ENCODE data around the gene CAMTA1.

CAMTA1 gene

GRCh38 chr1:7674972-7675371 lies 889.7 kb downstream of the CAMTA1 start:
- POLR2A ChIA-PET: no interaction called here
- DNase-seq (ENCODE audit: extremely low spot score): no peak
- TF ChIP-seq ARNT (IDR thresholded peaks at IDR 0.05) (no peak), ZNF384 (IDR thresholded peaks at IDR 0.05) (no peak), SP1 (IDR thresholded peaks at IDR 0.05) (no peak), ELF4 (IDR thresholded peaks at IDR 0.05) (no peak), BHLHE40 (IDR thresholded peaks at IDR 0.05; ENCODE audit: borderline replicate concordance) (no peak), SUZ12 (IDR thresholded peaks at IDR 0.05) (no peak), TARDBP (IDR thresholded peaks at IDR 0.05) (no peak), FOXK2 (IDR thresholded peaks at IDR 0.05) (no peak), HDGF (IDR thresholded peaks at IDR 0.05; ENCODE audit: borderline replicate concordance) (no peak), FOXA1 (IDR thresholded peaks at IDR 0.05) (no peak), CTBP1 (IDR thresholded peaks at IDR 0.05; ENCODE audit: borderline replicate concordance) (no peak)
- TF ChIP-seq, protein P1, sequence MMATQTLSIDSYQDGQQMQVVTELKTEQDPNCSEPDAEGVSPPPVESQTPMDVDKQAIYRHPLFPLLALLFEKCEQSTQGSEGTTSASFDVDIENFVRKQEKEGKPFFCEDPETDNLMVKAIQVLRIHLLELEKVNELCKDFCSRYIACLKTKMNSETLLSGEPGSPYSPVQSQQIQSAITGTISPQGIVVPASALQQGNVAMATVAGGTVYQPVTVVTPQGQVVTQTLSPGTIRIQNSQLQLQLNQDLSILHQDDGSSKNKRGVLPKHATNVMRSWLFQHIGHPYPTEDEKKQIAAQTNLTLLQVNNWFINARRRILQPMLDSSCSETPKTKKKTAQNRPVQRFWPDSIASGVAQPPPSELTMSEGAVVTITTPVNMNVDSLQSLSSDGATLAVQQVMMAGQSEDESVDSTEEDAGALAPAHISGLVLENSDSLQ (IDR thresholded peaks at IDR 0.05): no peak
- CTCF ChIA-PET: interaction anchor here (1.6 kb wide), 1 partner anchor 78 kb away, joined by 7 read pairs; no protein-coding TSS in a partner anchor

- no peak for DNase-seq (ENCODE audit: extremely low spot score)
- CTCF ChIA-PET: no interaction called here
- POLR2A ChIA-PET: no interaction called here
- TF ChIP-seq FOXM1 (IDR thresholded peaks at IDR 0.05; ENCODE audit: borderline replicate concordance): no peak
These were observed 890.4 kb downstream of the CAMTA1 start for GRCh38 chr1:7675431-7676273.

- CTCF ChIA-PET: no interaction called here
- POLR2A ChIA-PET: no interaction called here
- no peak for DNase-seq (ENCODE audit: extremely low spot score)
- TF ChIP-seq FOXA1 (IDR thresholded peaks at IDR 0.05) (no peak), HDGF (IDR thresholded peaks at IDR 0.05; ENCODE audit: borderline replicate concordance) (no peak), CTBP1 (IDR thresholded peaks at IDR 0.05; ENCODE audit: borderline replicate concordance) (no peak), NFRKB (IDR thresholded peaks at IDR 0.05) (no peak), FOXK2 (IDR thresholded peaks at IDR 0.05) (no peak), LEF1 (IDR thresholded peaks at IDR 0.05; ENCODE audit: borderline replicate concordance) (no peak), BHLHE40 (IDR thresholded peaks at IDR 0.05; ENCODE audit: borderline replicate concordance) (no peak), FOXM1 (IDR thresholded peaks at IDR 0.05; ENCODE audit: borderline replicate concordance) (no peak), TARDBP (IDR thresholded peaks at IDR 0.05) (no peak), L3MBTL2 (conservative IDR thresholded peaks at IDR 0.05) (no peak), ZNF384 (IDR thresholded peaks at IDR 0.05) (no peak), ARNT (IDR thresholded peaks at IDR 0.05) (no peak)
- TF ChIP-seq, protein P1 (IDR thresholded peaks at IDR 0.05): no peak
These were observed 891.2 kb downstream of the CAMTA1 start for GRCh38 chr1:7676274-7676945.

DNA sequence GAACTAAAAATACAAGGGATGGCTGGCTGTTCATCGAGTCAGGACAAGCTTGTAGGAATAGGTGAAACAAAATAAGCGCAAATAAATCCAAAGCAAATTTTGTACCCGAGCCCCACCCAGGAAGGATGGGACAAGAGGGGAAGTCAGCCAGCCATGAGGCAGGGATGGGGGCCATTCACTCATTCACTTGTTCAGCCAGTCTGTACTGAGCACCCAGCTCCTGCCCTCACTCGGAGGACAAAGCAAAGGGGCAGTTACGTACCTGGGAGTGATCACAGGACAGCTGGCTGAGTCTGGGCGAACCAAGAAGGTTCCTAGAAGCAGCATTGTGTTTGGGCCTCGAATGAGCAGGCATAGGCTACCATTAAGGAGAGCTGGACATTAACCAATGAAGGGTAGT lies 891.9 kb downstream of the CAMTA1 start:
- ChIA-PET POLR2A (no interaction called here), CTCF (no interaction called here)
- no peak for DNase-seq (ENCODE audit: extremely low spot score)
- TF ChIP-seq SUZ12 (IDR thresholded peaks at IDR 0.05) (no peak), SP1 (IDR thresholded peaks at IDR 0.05) (no peak), ZNF384 (IDR thresholded peaks at IDR 0.05) (no peak), L3MBTL2 (conservative IDR thresholded peaks at IDR 0.05) (no peak), FOXM1 (IDR thresholded peaks at IDR 0.05; ENCODE audit: borderline replicate concordance) (no peak)

- TF ChIP-seq TARDBP (IDR thresholded peaks at IDR 0.05) (no peak), FOXA1 (IDR thresholded peaks at IDR 0.05) (no peak), FOXM1 (IDR thresholded peaks at IDR 0.05; ENCODE audit: borderline replicate concordance) (no peak), L3MBTL2 (conservative IDR thresholded peaks at IDR 0.05) (no peak), SP1 (IDR thresholded peaks at IDR 0.05) (no peak), SUZ12 (IDR thresholded peaks at IDR 0.05) (no peak), CTBP1 (IDR thresholded peaks at IDR 0.05; ENCODE audit: borderline replicate concordance) (no peak), BHLHE40 (IDR thresholded peaks at IDR 0.05; ENCODE audit: borderline replicate concordance) (no peak), NFRKB (IDR thresholded peaks at IDR 0.05) (no peak), HDGF (IDR thresholded peaks at IDR 0.05; ENCODE audit: borderline replicate concordance) (no peak), LEF1 (IDR thresholded peaks at IDR 0.05; ENCODE audit: borderline replicate concordance) (no peak), FOXK2 (IDR thresholded peaks at IDR 0.05) (no peak), ELF4 (IDR thresholded peaks at IDR 0.05) (no peak)
- CTCF ChIA-PET: interaction anchor here (6.6 kb wide), 1 partner anchor 9 kb away, joined by 36 read pairs; no protein-coding TSS in a partner anchor
- DNase-seq (ENCODE audit: extremely low spot score): no peak
- POLR2A ChIA-PET: interaction anchor here (2.4 kb wide), 1 partner anchor 27 kb away, joined by 12 read pairs; no protein-coding TSS in a partner anchor
These were observed 892.6 kb downstream of the CAMTA1 start for GRCh38 chr1:7677815-7678214.

DNA sequence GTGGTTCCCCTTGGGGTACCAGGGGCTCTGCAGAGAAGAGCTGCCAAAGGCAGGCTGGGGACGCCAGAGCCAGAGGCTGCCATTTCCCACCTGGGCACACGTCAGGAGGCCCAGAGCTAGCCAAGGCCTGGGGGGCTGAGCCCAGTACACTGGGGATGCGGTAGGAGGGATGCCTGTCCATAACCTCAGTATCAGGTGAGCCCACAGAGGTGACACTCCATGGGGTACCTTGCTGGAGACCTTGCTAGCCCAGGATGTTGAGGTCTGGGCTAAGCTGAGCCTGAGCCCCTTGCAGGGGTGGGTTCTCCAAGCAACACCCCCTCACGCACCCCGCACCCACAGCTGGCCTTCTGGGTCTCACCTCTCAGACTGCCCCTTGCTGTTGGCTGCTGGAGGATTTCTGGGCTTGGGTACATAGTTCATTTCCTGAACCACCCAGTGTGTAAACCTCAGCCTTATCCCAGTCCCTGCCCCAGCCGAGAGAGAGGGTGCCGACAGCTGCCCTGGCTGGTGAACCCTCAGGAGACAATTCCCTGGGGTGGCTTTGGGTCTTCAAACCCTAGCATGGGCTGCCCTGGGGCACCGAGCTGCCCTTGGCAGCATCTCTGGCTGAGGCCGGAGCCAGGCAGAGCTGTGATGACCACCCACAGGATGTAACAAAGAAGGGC lies 893.4 kb downstream of the CAMTA1 start:
- ChIA-PET POLR2A (interaction anchor here (2.4 kb wide), 1 partner anchor 26 kb away, joined by 12 read pairs; no protein-coding TSS in a partner anchor), CTCF (interaction anchor here (6.6 kb wide), 1 partner anchor 10 kb away, joined by 36 read pairs; no protein-coding TSS in a partner anchor)
- DNase-seq (ENCODE audit: extremely low spot score): no peak
- TF ChIP-seq CTBP1 (IDR thresholded peaks at IDR 0.05; ENCODE audit: borderline replicate concordance): no peak
